Endodermal cell (in vitro differentiated cells): ENCODE data around the gene GYS1. TPM values are rescaled to one million over a fixed set of nuclear protein-coding genes. Genes with fewer than 3 reads are reported as not detected.

Experiments
- DNase-seq: peaks from one replicate; pipeline ENCODE4 v3.0.0-alpha.2; 2017
- H3K27ac ChIP-seq: 2 replicates; pipeline ENCODE4 v1.5.1; 2013; ENCODE audit warnings: mild to moderate bottlenecking, low read depth, low read length, moderate library complexity
- H3K27me3 ChIP-seq: 2 replicates; pipeline ENCODE4 v1.6.1; 2013; ENCODE audit warnings: mild to moderate bottlenecking, low read length, moderate library complexity; ENCODE audit not compliant: insufficient read depth, control insufficient read depth, poor library complexity, severe bottlenecking
- H3K36me3 ChIP-seq: 2 replicates; pipeline ENCODE4 v1.7.0; 2013; ENCODE audit warnings: mild to moderate bottlenecking, low read length, moderate library complexity; ENCODE audit not compliant: control insufficient read depth, insufficient read depth
- H3K4me1 ChIP-seq: one replicate; pipeline ENCODE4 v1.7.0; 2013; ENCODE audit warnings: low read length; ENCODE audit not compliant: control insufficient read depth, insufficient read depth
- H3K4me3 ChIP-seq: 2 replicates; pipeline ENCODE4 v1.5.1; 2013; ENCODE audit warnings: mild to moderate bottlenecking, low read length, moderate library complexity
- H3K9ac ChIP-seq: 2 replicates; pipeline ENCODE4 v1.6.1; 2013; ENCODE audit warnings: mild to moderate bottlenecking, low read length, moderate library complexity; ENCODE audit not compliant: poor library complexity, severe bottlenecking; ENCODE audit errors: extremely low read depth
- H3K9me3 ChIP-seq: 2 replicates; pipeline ENCODE4 v1.6.1; 2013; ENCODE audit warnings: mild to moderate bottlenecking, low read length, moderate library complexity; ENCODE audit not compliant: control insufficient read depth
- H3K27ac Mint-ChIP-seq: 2 replicates; pipeline ENCODE4 v1.8.0; 2020; ENCODE audit warnings: mixed read lengths
- H3K27me3 Mint-ChIP-seq: 2 replicates; pipeline ENCODE4 v1.8.0; 2021; ENCODE audit warnings: mild to moderate bottlenecking, mixed read lengths; ENCODE audit not compliant: insufficient read depth
- H3K36me3 Mint-ChIP-seq: 2 replicates; pipeline ENCODE4 v1.8.0; 2020; ENCODE audit warnings: low read depth, mixed read lengths
- H3K4me1 Mint-ChIP-seq: 2 replicates; pipeline ENCODE4 v1.8.0; 2020; ENCODE audit warnings: mixed read lengths
- H3K4me3 Mint-ChIP-seq: 2 replicates; pipeline ENCODE4 v1.8.0; 2020; ENCODE audit warnings: mild to moderate bottlenecking, moderate library complexity, mixed read lengths
- H3K9me3 Mint-ChIP-seq: 2 replicates; pipeline ENCODE4 v1.8.0; 2020; ENCODE audit warnings: mild to moderate bottlenecking, mixed read lengths
- CTCF ChIP-seq: fragments of 200-600 bp; sonication (generic); conservative IDR thresholded peaks from 2 replicates; pipeline ENCODE4 v1.5.0; 2021; ENCODE audit warnings: antibody characterized with exemption, mild to moderate bottlenecking
- WGBS, 2 experiments: methylation state at CpG; one replicate each; pipeline versions ENCODE4 v1.1.5 to v1.1.7; 2013; ENCODE audit warnings: missing lambda C conversion rate in 2 of 2, mixed read lengths in 1 of 2; ENCODE audit not compliant: insufficient coverage in 1 of 2, insufficient read length in 1 of 2; 5-methylcytosine and 5-hydroxymethylcytosine counted together
- total RNA-seq, 2 donors: library from RNA; stranded (reverse); fragmentation: NEBNext Ultra II Directional in 1 of 2; extraction: Animal tissue kit (Norgen Biotek cat#: 25700) in 1 of 2; gene quantifications; 2 replicates in 1 of 2; 3 replicates in 1 of 2; pipeline ENCODE4 v1.2.1, GENCODE V29; 2021

Gene GYS1
- total RNA-seq, 2 donors from 2014 or later: 63.5 to 69.1 TPM

DNA sequence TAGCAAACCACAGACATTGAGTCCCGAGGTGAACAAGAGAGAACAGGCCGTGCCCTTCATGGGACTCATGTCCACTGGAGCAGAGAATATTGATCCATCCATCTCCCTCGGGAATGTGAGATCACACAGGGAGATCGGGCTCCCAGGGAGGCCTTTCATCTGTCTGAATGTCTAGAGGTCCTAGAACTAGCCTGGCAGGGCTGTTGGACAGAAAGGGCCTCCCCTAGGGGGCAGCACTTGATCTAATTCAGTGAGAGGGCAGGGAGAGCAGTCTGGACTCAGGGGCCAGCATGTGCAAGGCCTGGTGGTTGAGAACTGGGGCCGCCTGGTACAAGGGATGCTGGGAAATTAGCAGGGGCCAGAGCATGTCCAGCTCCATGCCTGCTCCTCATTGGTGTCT is 4.9 kb upstream of the GYS1 start:
- no peak overlapping the region for H3K27ac ChIP-seq
- no peaks in the 10 kb centered on the region for H3K27me3 ChIP-seq
- DNase-seq: peak; percentile 93
- Mint-ChIP-seq H3K36me3 (peaks cover 16% of the 10 kb centered on the region), H3K27ac (no peak overlapping the region), H3K4me1 (peaks cover 16% of the 10 kb centered on the region), H3K9me3 (no peaks in the 10 kb centered on the region), H3K4me3 (no peak overlapping the region), H3K27me3 (no peaks in the 10 kb centered on the region)
- no peak overlapping the region for H3K9ac ChIP-seq
- WGBS, 2 experiments: 89 to 91% methylated on average over 4 to 5 of the region's 5 CpGs
- H3K9me3 ChIP-seq: no peaks in the 10 kb centered on the region
- peaks cover 4% of the 10 kb centered on the region for H3K4me1 ChIP-seq
- peaks cover 21% of the 10 kb centered on the region for H3K36me3 ChIP-seq
- no peak overlapping the region for H3K4me3 ChIP-seq
- TF ChIP-seq CTCF: peak; percentile 77

DNA sequence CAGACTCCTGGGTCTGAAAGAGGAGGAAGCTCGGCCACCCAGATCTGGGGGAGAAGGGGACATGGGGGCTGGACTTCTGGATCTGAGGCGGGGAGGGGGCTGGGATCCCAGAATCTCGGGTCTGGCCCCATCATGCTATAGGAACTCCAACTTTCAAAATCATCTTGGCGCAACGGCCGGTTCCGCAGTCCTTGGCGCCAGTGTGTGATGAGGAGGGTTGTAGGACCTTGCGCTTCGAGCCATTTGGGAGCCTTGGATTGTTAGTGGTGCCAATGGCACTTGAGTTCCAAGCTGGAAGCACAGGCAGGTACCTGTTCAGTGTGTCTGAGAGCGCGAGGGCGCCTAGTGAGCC is 902 bp upstream of the GYS1 start:
- no peak for TF ChIP-seq CTCF
- H3K4me1 ChIP-seq: peaks cover 4% of the 10 kb centered on the region
- WGBS, 2 experiments: 0 to 2% methylated on average over 1 to 13 of the region's 13 CpGs
- Mint-ChIP-seq H3K9me3 (no peaks in the 10 kb centered on the region), H3K27ac (peak overlapping the region; percentile 99), H3K4me3 (peak overlapping the region; percentile 97), H3K27me3 (no peaks in the 10 kb centered on the region), H3K4me1 (peaks cover 23% of the 10 kb centered on the region), H3K36me3 (peaks cover 20% of the 10 kb centered on the region)
- H3K36me3 ChIP-seq: no peaks in the 10 kb centered on the region
- peak overlapping the region; percentile 80 for H3K9ac ChIP-seq
- no peak overlapping the region for H3K27ac ChIP-seq
- no peaks in the 10 kb centered on the region for H3K27me3 ChIP-seq
- peak overlapping the region; percentile 100 for H3K4me3 ChIP-seq
- no peaks in the 10 kb centered on the region for H3K9me3 ChIP-seq
- no peak for DNase-seq

GRCh38 chr19:48992581-48993174 is 431 bp downstream of the GYS1 start:
- H3K4me1 ChIP-seq: peaks cover 4% of the 10 kb centered on the region
- Mint-ChIP-seq H3K27me3 (no peaks in the 10 kb centered on the region), H3K36me3 (peaks cover 30% of the 10 kb centered on the region), H3K9me3 (no peaks in the 10 kb centered on the region), H3K27ac (peak overlapping the region; percentile 96), H3K4me1 (peaks cover 23% of the 10 kb centered on the region), H3K4me3 (peak overlapping the region; percentile 97)
- TF ChIP-seq CTCF: no peak
- WGBS, 2 experiments: 0 to 1% methylated on average over 7 to 20 of the region's 20 CpGs
- peaks cover 9% of the 10 kb centered on the region for H3K36me3 ChIP-seq
- peak overlapping the region; percentile 83 for H3K9ac ChIP-seq
- H3K27me3 ChIP-seq: no peaks in the 10 kb centered on the region
- H3K9me3 ChIP-seq: no peaks in the 10 kb centered on the region
- no peak for DNase-seq
- H3K27ac ChIP-seq: peak overlapping the region; percentile 34
- peak overlapping the region; percentile 100 for H3K4me3 ChIP-seq
